Stimulated activated CD8-positive, alpha-beta memory T cell treated with anti-CD3 and anti-CD28 coated beads, Interleukin-15, amount 100 ng/mL, for 48 hours (primary cell): ENCODE results near the gene NOTUM.
"Not testable (repeated sequence)": the region's sequence is repeated elsewhere in the genome, so short reads cannot be mapped to it uniquely, and the experiment has no call there.

ENCODE experiments used
- DNase-seq, 2 donors: peaks; one replicate each; pipeline ENCODE4 v3.0.0-alpha.2; 2020; ENCODE audit warnings: low read depth in 2 of 2

The NOTUM gene

GRCh38 chr17:81957691-81958432, 3.1 kb downstream of the NOTUM start:
- no peak for DNase-seq

DNA sequence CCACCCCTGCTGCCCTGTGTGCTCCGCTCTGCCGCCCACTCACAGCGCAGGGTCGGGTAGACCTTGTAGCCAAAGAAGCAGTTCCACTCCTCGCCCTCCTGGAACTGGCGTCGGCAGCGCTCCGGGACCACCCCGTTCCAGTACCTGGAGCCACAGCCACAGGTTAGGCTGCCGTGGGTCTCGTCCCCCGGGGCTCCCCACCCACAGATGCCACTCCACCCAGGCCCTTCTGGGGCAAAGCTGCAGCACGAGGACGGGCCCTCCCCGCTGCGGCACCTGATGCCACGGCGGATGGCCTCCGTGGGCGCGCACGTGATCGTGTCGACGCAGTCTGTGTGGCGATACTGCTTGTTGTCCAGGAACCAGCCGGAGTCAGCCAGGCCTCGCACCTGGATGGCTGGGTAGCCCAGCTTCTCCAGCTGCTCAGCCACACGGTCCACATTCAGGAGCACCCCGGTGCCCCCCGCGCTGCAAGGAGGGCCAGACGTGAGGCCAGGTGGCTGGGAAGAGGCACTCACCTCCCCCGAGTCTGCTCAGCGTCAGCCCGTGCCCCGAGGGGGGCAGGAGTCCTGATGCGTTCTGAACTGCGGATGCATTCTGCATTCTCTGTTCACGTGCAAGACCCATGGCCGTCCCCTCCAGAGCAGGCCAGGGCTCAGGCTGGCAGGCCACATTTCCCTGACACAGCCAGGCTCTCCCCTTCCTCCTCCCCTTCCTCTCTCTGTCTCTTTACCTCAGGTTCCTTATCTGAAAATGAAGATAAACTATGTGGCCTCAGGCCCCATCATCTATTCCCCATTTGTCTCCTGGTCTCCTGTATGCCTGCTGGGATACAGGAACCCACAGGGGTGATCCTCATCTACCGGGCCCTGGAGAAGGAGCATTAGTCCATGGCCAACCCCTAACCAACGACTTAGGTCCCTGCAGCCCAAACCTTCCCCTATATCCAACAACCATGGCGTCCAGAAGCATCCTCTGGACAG, 4.1 kb downstream of the NOTUM start:
- DNase-seq: no peak

DNA sequence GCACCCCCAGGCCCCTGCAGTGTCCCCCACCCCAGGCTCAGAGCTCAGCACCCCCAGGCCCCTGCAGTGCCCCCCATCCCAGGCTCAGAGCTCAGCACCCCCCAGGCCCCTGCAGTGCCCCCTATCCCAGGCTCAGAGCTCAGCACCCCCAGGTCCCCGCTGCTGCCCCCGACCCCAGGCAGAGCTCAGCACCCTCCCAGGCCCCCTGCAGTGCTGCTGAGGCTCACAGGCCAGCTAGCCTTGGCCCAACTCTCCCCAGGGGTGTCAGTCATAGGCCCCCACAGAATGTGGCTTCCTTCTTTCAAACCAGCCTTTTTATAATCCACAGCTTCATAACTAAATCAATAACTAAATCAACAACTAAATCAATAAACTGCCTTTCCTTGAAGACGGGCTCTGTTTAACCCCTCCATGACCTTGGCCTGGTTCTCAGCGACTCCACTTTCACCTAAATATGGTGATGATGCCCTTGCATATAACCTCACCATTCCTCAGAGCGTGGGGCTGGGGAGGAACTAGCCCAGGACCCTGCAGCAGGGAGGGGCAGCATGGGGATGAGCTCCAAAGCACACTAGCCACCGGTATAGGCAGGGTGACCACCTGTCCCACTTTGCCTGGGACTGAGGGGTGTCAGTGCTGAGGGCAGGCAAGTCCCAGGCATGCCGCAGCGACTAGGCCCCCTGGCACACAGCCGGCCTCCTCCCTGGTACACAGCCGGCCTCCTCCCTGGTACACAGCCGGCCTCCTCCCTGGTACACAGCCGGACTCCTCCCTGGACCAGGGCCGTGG, 5.0 kb downstream of the NOTUM start:
- no peak for DNase-seq

DNA sequence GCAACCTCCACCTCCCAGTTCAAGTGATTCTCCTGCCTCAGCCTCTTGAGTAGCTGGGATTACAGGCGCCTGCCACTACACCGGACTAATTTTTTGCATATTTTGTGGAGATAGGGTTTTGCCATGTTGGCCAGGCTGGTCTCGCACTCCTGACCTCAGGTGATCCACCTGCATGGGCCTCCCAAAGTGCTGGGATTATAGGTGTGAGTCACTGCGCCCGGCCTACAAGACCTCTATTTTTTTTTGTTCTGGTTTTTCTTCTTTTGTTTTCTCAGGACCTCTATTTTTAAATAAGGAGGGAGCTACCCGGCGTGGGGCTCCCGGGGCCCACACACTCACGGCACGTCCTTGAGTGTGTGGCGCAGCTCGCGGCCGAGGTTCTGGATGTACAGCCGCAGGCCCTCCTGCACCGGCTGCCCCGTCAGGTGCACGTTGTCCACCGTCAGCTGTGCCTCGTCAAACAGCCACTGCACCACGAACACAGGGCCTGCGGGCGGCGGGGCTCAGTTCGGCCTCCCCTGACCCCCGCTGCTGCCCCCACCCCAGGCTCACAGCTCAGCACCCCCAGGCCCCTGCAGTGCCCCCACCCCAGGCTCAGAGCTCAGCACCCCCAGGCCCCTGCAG, 5.8 kb downstream of the NOTUM start:
- DNase-seq: no peak

- DNase-seq: no peak
Measured at GRCh38 chr17:81954131-81955057, 6.6 kb downstream of the NOTUM start.

DNA sequence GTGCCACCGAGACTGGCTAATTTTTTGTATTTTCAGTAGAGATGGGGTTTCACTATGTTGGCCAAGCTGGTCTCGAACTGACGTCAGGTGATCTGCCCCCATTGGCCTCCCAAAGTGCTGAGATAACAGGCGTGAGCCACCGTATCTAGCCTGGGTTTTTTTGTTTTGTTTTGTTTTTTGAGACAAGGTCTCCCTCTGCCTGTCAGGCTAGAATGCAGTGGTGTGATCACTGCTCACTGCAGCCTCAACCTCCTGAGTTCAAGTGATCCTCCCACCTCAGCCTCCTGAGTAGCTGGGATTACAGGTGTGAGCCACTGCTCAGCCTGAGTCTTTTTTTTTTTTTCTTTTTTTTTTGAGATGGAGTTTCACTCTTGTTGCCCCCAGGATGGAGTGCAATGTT, 7.5 kb downstream of the NOTUM start:
- DNase-seq: not testable (repeated sequence)

- DNase-seq: no peak
Measured at GRCh38 chr17:81952792-81953228, 8.2 kb downstream of the NOTUM start.

DNA sequence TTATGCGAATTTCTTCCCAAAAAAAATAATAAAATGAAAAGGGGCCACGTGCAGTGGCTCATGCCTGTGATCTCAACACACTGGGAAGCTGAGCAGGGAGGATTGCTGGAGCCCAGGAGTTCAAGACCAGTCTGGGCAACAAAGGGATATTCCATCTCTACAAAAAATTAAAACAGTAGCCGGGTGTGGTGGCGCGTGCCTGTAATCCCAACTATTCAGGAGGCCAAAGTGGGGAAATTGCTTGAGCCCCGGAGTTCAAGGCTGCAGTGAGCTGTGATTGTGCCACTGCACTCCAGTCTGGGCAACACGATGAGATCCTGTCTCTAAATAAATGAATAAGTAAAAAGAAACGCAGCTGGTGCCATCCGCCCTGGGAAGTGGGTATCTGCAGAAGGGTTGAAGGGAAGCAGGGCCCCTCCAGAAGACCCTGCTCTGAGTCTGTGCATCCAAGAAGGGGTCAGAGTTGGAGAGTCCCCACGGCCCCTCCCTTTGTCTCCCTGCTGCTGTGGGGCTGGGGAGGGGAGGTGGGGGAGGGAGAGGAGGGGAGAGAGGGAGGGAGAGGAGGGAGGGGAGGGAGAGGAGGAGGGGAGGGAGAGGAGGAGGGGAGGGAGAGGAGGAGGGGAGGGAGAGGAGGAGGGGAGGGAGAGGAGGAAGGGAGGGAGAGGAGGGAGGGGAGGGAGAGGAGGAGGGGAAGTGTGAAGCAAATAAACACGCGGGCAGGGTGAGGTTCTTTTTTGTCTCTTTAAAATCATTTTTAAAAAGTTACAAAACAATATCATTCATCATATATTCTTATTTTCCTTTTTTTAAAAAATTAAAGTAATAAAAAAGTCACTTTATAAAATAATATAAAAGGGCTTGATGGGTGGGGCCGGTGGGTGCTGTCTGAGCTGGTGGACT, 9.0 kb downstream of the NOTUM start:
- DNase-seq: no peak

DNA sequence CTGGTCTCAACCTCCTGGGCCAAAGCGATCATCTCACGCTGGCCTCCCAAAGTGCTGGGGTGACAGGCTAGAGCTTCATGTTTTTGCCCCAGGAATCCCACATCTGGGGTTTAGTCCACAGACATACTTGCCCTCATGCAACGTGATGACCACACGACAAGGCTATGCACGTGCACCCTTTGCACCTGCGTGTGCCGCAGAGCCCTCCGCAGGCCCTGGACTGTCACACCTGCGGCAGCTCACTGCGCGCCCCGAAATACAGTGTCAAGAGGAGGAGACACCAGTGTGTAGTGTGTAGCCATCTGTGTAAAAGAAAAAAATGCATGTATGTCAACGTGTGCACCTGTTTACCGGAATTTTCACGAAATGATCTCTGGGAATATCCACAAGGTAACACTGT, 10.5 kb downstream of the NOTUM start:
- no peak for DNase-seq

GRCh38 chr17:81948635-81949378, 12.2 kb downstream of the NOTUM start:
- DNase-seq: no peak

- no peak for DNase-seq
Measured at GRCh38 chr17:81947189-81947588, 13.8 kb downstream of the NOTUM start, which contains the start of gene MYADML2. MYADML2 (minus strand) TSS chr17:81947233; CDS start chr17:81941741, 5,492 bp downstream.

DNA sequence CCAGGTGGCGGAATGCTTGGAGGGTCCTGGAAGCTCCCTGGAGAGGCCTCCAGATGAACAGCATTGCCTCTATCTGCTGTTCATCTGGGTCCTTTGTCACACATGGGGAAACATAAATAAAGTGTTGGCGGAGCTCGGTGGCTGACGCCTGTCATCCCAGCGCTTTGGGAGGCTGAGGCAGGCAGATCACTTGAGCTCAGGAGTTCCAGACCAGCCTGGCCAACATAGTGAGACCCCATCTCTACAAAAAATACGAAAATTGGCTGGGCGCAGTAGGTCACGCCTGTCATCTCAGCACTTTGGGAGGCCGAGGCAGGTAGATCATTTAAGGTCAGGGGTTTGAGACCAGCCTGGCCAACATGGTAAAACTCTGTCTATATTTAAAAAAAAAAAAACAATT, 16.1 kb downstream of the NOTUM start:
- DNase-seq: no peak

GRCh38 chr17:81942167-81942553, 18.8 kb downstream of the NOTUM start:
- DNase-seq: no peak

DNA sequence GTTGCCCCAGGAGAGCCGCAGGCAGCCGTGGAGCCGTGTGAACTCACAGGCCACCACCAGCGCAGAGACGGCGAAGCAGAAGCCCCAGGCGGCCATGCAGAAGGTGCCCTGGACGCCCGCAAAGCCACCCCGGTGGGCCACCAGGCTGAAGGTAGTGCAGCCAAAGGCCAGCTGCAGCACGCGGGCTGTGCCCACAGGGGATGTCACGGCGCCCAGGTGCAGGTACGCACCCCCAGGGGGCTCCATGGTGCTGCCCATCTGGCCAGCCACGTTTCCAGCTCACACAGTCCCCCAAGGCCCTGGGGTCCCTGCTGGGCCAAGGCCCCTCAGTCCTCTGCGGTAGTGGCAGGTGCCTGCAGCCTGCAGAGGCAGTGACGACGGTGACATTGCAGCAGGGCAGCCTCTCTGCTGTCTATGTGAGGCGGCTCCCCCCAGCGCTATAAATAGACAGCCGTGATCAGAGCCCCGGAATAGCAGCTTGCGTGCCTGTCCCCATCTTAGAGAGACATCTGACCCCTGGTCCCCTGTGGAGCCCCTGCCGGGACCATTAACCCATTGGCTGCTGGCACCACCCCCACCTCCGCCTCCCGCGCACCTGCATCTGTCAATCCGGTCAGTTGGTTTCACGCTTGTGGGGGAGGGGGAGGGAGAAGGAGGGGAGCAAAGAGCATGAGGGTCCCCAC, 19.4 kb downstream of the NOTUM start:
- DNase-seq: no peak

DNA sequence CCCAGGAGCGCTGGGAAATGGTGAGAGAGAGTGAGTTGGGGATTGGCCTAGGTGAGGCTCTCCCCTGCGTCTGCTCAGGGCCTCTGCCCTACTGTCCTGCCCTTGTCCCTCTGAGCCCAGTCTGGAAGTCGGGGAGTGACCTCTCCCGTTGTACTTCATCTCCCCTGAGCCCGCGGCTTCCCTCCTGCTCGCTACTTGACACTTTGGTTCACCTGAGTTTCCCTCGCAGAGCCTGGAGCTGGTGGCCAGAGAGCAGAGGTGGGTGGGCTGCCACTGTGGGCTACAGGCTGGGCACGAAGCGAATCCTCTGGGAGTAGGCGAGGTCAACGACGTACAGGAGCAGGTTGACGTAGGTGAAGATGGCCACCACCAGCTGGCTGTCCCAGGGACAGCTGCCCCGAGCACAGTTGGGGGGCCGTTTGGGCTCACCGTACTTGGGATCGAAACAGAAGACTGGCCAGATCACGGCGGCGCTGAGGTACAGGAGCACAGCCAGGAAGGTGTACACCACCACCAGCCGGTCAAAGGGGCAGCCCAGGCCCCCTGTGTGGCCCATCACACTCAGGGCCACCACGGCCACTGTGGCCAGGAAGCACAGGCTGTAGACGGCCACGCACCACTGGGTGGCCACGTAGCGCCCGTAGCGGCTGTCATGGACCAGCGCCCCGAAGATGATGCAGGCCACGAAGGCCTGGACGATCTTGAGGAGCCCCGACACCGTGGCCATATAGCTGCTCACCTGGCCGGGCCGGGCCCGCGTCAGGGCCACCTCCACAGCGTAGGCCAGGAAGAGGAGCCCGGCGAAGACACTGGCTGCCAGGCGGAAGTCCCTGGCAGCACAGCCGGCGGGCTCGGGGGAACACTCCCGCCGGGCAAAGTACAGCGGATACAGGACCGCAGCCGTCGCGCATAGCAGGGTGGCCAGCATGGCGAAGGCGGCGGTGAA, 20.2 kb downstream of the NOTUM start:
- no peak for DNase-seq

DNA sequence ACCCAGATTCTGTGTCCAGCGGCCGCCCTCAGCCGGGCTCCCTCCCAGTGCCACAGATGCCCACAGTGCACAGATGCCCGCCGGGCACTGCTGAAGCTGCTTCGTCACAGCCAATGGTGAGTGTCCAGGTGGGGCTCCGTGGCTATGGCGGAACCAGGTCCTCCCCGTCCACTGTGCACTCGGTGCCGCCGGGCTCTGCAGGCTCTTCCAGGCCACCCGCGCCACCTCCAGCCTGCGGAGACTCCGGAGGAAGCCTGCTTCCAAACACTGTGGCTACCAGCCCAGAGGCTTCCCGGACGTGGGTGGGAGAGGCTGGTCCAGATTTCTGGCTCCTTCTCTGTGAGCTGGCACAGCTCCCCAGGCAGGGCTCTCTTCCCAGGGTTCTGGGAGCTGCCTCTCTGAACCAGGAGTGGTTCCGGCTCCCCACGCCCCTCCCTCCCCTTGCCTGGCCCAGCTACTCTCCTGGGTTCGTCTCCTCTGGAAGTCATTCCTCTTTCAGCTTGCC, 21.1 kb downstream of the NOTUM start:
- DNase-seq: no peak

- no peak for DNase-seq
Measured at GRCh38 chr17:81939218-81939617, 21.8 kb downstream of the NOTUM start.
